Activated CD4-positive, alpha-beta memory T cell treated with anti-CD3 and anti-CD28 coated beads, Interleukin-2, amount 10 ng/mL, durations not matched to agents 7 days and 5 days (primary cell): ENCODE results near the gene TP63. TPM values are rescaled to one million over a fixed set of nuclear protein-coding genes. Genes with fewer than 3 reads are reported as not detected.

ENCODE experiments used
- CTCF ChIA-PET: fragments of 350-600 bp; sonication (Branson Sonifier 250); formaldehyde crosslinking; loops from one replicate; lab custom pipeline; 2021; ENCODE audit warnings: antibody characterized with exemption, inconsistent platforms; lab: Charles Lee
- POLR2A ChIA-PET: fragments of 350-600 bp; sonication (Branson Sonifier 250); formaldehyde crosslinking; loops from one replicate; lab custom pipeline; 2021; ENCODE audit warnings: antibody characterized with exemption; lab: Charles Lee
- DNase-seq: peaks from one replicate; pipeline ENCODE4 v3.0.0-alpha.2; 2020
- H3K27ac Mint-ChIP-seq: one replicate; pipeline ENCODE4 v1.8.0; 2021; ENCODE audit warnings: mild to moderate bottlenecking, mixed read lengths
- H3K27me3 Mint-ChIP-seq: one replicate; pipeline ENCODE4 v1.8.0; 2021; ENCODE audit warnings: mixed read lengths
- H3K36me3 Mint-ChIP-seq: one replicate; pipeline ENCODE4 v1.8.0; 2021; ENCODE audit warnings: low read depth, mixed read lengths
- H3K4me1 Mint-ChIP-seq: one replicate; pipeline ENCODE4 v1.8.0; 2021; ENCODE audit warnings: mixed read lengths
- H3K4me3 Mint-ChIP-seq: one replicate; pipeline ENCODE4 v1.8.0; 2021; ENCODE audit warnings: mild to moderate bottlenecking, mixed read lengths
- H3K9me3 Mint-ChIP-seq: one replicate; pipeline ENCODE4 v1.8.0; 2021; ENCODE audit warnings: mixed read lengths
- total RNA-seq, 2 experiments: library from RNA; stranded (reverse); gene quantifications; one replicate each; pipeline ENCODE4 v1.2.3, GENCODE V29; 2021

The TP63 gene
- total RNA-seq, 2 experiments from 2014 or later: 1.1 to 1.7 TPM

DNA sequence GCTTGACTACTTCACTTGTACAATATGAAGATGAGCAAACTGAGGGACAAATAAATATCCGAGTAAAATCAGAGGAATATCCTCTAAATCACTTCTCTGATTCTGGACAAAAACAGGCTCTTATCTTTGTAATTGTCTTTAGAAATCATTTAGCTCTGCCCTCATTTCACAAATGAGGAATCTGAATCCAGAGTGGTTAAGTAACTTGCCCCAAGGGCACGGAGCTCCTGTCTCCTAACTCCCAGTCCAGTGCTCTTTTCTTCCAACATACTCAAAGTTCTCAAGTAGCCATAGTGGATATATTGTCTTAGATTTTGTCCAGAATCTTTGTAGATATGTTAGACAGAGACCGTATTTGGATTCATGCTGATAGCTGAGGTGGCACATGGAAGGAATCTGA lies 156.0 kb downstream of the TP63 start:
- Mint-ChIP-seq H3K27ac (no peak overlapping the region), H3K4me3 (no peak overlapping the region), H3K27me3 (no peaks in the 10 kb centered on the region), H3K4me1 (peaks cover 3% of the 10 kb centered on the region), H3K36me3 (no peaks in the 10 kb centered on the region), H3K9me3 (no peaks in the 10 kb centered on the region)
- CTCF ChIA-PET: interaction anchor here (1.0 kb wide), 1 partner anchor 12 kb away, joined by 3 read pairs; no protein-coding TSS in a partner anchor
- POLR2A ChIA-PET: interaction anchor here (0.6 kb wide), 1 partner anchor 1075 kb away, joined by 4 read pairs; no protein-coding TSS in a partner anchor
- no peak for DNase-seq

DNA sequence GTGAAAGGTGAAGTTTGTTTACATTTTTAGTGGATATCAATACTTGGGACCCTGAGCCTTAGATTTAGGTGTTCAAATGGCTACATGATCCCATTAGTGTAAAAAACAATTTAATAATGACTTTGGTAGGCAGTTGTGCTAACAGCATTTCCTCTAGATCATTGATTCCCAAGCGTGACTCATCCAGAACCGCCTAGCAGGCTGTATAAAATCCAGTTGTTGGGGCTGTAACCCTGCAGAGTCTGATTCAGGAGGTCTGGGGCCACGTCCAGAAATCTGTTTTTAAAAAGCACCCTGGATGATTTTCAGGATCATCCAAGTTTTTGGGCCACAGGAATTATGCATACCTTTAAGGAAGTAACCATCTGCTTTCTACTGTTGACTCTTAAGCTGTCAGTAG lies 156.4 kb downstream of the TP63 start:
- H3K4me1 Mint-ChIP-seq: peaks cover 3% of the 10 kb centered on the region
- POLR2A ChIA-PET: interaction anchor here (0.6 kb wide), 1 partner anchor 1075 kb away, joined by 4 read pairs; no protein-coding TSS in a partner anchor
- CTCF ChIA-PET: interaction anchor here (1.0 kb wide), 1 partner anchor 12 kb away, joined by 3 read pairs; no protein-coding TSS in a partner anchor
- no peaks in the 10 kb centered on the region for H3K27me3 Mint-ChIP-seq
- H3K9me3 Mint-ChIP-seq: no peaks in the 10 kb centered on the region
- no peak for DNase-seq
- H3K36me3 Mint-ChIP-seq: no peaks in the 10 kb centered on the region
- H3K27ac Mint-ChIP-seq: no peak overlapping the region
- H3K4me3 Mint-ChIP-seq: no peak overlapping the region

DNA sequence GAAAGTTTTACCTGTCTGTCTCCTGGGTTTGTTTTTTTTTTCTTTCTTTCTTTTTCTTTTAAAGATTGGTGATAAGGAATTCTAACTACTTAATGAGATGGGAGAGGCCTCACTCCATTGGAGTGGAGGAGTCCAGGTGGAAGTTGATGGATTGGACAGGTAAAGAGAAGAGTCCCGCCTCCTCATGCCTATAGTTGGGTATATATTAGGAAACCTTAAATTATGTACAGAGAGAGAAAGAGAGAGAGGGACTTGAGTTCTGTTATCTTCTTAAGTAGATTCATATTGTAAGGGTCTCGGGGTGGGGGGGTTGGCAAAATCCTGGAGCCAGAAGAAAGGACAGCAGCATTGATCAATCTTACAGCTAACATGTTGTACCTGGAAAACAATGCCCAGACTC lies 158.2 kb downstream of the TP63 start:
- Mint-ChIP-seq H3K9me3 (no peaks in the 10 kb centered on the region), H3K27me3 (no peaks in the 10 kb centered on the region), H3K27ac (no peak overlapping the region), H3K36me3 (no peaks in the 10 kb centered on the region), H3K4me3 (no peak overlapping the region), H3K4me1 (peaks cover 3% of the 10 kb centered on the region)
- CTCF ChIA-PET: no interaction called here
- no peak for DNase-seq
- POLR2A ChIA-PET: no interaction called here

DNA sequence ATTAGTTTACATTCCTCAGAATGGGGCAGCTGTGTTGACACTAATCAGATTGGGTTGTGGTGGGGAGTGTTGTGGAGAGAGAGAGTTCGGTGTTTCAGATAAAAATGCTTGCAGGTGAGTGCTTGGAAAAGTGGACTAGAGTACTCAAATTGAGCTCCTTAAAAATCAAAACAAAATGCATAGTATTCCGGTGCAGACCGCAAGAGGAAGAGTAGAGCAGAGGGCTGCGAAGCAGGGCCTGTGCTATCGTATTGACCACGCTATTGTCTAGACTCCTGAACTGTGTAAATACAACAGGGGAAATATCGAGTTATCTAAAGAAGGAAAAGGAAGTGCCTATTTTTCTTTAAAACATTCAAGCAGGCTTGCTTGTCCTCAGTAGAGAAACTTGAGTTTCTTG lies 159.5 kb downstream of the TP63 start:
- no peak overlapping the region for H3K4me3 Mint-ChIP-seq
- H3K4me1 Mint-ChIP-seq: peaks cover 3% of the 10 kb centered on the region
- H3K9me3 Mint-ChIP-seq: no peaks in the 10 kb centered on the region
- ChIA-PET POLR2A (no interaction called here), CTCF (no interaction called here)
- no peak for DNase-seq
- H3K36me3 Mint-ChIP-seq: no peaks in the 10 kb centered on the region
- H3K27me3 Mint-ChIP-seq: no peaks in the 10 kb centered on the region
- H3K27ac Mint-ChIP-seq: no peak overlapping the region

DNA sequence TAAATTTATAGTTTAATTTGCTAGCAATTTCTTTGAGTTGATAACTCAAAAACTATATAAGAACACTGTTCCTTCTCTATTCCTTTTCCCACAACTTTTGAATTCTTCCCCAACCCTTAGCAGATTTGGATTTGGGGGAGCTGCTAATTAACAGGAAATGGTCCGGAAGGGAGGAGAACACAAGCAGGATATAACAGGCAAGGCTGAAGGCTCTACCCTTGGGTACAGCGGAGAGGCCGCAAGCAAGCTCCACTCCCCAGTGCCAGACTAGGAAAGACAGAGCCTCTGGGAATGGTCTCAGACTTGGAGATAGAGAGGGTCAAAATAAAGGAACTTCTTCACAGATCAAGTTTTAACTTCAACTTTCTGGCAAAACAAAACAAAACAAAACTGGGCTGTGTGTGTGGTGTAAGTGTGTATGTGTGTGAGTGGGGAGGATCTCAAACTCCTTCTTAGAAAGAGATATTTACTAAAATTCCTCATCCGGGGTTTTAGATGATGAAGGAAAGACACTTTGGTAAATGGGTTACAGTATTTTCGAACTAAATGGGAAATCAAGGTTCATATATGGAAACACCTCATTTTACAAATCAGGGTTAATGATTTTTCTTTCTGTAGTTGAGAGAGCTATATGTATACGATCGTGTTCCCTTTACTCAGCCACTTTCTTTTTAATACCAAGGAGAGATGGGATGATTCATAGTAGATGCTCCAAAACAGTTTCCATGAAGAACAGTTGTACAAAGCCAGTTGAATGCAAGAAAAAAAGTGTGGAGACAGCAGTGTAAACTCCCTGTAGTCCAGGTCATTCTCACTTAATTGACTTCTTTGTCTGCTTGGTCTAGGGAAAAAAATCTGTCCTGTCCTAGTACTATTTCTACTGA lies 161.1 kb downstream of the TP63 start:
- H3K4me3 Mint-ChIP-seq: no peak overlapping the region
- CTCF ChIA-PET: no interaction called here
- no peaks in the 10 kb centered on the region for H3K27me3 Mint-ChIP-seq
- no peaks in the 10 kb centered on the region for H3K9me3 Mint-ChIP-seq
- H3K4me1 Mint-ChIP-seq: peaks cover 3% of the 10 kb centered on the region
- H3K36me3 Mint-ChIP-seq: no peaks in the 10 kb centered on the region
- H3K27ac Mint-ChIP-seq: no peak overlapping the region
- POLR2A ChIA-PET: no interaction called here
- no peak for DNase-seq

DNA sequence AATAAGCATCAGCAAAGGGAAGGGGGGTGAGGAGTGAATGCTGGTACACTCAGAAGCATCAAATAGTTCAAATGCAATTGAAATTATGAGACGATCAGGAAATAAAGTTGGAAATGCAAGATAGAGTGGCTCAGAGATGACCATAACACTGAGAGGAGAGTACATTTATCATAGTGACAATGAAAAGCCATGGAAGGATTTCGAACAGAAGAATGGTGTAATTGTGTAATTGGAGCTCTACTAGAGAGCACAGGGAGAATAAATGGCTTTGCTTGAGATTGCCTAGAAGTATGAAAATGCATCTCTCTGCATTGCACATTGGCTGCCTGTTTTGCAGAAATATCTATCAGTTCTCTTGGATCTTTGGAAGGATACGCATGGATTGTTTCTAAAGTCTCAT lies 163.3 kb downstream of the TP63 start:
- CTCF ChIA-PET: no interaction called here
- no peak for DNase-seq

DNA sequence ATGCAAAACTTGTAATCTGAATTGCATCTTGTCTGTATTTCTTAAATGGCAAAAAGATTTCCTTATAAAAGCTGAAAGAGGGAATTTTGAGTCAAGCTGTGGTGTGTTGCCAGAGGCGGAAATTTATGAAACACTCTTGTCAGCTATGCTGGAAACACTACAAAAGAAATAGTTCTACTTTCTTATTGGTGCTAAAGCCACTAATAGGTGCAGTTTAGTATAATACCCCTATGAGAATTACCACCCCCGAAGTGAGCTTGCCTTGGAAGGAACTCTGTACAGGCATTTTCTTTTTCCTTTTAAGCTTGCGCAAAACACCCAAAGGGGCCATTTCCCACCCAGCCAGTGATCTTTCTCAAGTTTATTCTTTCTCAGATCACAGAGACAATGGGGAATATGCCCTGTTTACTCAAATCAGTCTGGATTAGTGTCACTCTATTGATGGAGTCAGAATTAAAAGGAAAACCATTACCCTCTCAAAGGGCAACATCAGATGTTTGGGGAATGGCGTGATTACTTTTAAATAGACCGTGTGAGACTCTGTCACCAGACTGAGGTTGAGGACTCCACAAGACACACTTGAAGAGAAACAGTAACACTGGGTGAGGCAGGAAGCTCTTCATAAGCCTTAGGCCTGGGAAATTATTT lies 166.0 kb downstream of the TP63 start:
- H3K4me1 Mint-ChIP-seq: no peaks in the 10 kb centered on the region
- H3K27ac Mint-ChIP-seq: no peak overlapping the region
- CTCF ChIA-PET: no interaction called here
- POLR2A ChIA-PET: no interaction called here
- H3K27me3 Mint-ChIP-seq: no peaks in the 10 kb centered on the region
- no peaks in the 10 kb centered on the region for H3K9me3 Mint-ChIP-seq
- no peaks in the 10 kb centered on the region for H3K36me3 Mint-ChIP-seq
- no peak overlapping the region for H3K4me3 Mint-ChIP-seq
- no peak for DNase-seq

More for the DNA sequence above, 163.3 kb downstream of the TP63 start:
- Mint-ChIP-seq H3K36me3 (no peaks in the 10 kb centered on the region), H3K4me1 (peaks cover 3% of the 10 kb centered on the region), H3K9me3 (no peaks in the 10 kb centered on the region), H3K27ac (no peak overlapping the region), H3K4me3 (no peak overlapping the region), H3K27me3 (no peaks in the 10 kb centered on the region)
- POLR2A ChIA-PET: no interaction called here

DNA sequence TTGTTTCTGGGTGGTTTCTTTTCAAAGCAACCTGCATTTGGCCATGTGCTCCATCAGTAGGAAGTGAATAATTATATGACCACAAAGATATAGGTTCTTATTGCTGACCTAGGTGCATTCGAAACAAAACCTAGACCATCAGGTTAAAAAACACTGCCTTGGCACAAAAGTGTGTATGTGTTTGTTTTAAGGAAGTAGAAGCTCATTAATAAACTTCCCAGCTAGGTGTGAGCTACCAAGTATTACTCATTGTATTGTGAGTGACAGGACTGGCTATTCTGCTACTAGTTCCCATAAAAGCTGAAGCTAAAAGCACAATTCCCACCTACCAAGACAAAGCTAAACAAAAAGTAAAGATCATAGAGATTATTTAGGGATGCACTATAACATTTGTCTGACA lies 168.2 kb downstream of the TP63 start:
- Mint-ChIP-seq H3K4me1 (no peaks in the 10 kb centered on the region), H3K36me3 (no peaks in the 10 kb centered on the region), H3K27me3 (no peaks in the 10 kb centered on the region), H3K27ac (no peak overlapping the region), H3K4me3 (no peak overlapping the region), H3K9me3 (no peaks in the 10 kb centered on the region)
- no peak for DNase-seq
- CTCF ChIA-PET: interaction anchor here (0.9 kb wide), 1 partner anchor 12 kb away, joined by 3 read pairs; no protein-coding TSS in a partner anchor
- POLR2A ChIA-PET: no interaction called here

DNA sequence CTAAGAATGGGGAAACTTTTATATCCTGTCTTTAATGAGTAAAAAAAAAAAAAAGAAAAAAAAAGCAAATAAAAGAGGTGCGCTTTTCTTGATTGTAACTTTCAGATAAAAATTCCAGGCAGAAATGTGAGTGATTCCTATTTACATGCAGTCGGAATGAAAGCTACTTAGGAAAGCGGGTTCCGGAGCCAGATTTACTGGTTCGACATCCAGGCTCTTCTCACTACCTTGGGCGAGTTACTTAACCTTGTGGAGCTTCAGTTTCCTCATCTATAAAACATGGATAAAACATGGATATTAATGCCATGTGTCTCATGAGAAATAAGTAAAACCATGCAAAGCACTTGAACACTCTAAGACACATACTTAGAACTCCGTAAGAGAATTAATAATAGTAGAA lies 169.2 kb downstream of the TP63 start:
- H3K27ac Mint-ChIP-seq: no peak overlapping the region
- POLR2A ChIA-PET: no interaction called here
- H3K4me1 Mint-ChIP-seq: no peaks in the 10 kb centered on the region
- H3K27me3 Mint-ChIP-seq: no peaks in the 10 kb centered on the region
- no peak for DNase-seq
- H3K4me3 Mint-ChIP-seq: no peak overlapping the region
- CTCF ChIA-PET: interaction anchor here (0.7 kb wide), 1 partner anchor 796 kb away, joined by 3 read pairs; no protein-coding TSS in a partner anchor
- no peaks in the 10 kb centered on the region for H3K36me3 Mint-ChIP-seq
- H3K9me3 Mint-ChIP-seq: no peaks in the 10 kb centered on the region

DNA sequence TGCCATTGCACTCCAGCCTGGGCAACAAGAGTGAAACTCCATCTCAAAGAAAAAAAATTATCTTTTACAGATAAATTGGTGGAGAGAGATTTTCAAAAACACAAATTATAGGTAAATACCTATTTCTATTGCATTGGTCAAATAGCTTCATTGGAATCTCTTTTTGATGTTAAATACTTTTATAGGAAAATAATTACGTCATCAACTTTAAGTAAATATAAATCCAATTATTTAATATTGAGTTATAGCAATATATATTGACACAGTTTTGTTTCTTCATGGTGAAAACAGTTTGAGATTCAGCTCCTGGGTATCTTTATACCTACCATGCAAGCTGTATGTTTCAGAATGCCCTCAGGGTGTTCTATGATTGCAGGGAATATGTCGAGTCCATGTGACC lies 172.1 kb downstream of the TP63 start:
- ChIA-PET CTCF (no interaction called here), POLR2A (no interaction called here)
- H3K36me3 Mint-ChIP-seq: no peaks in the 10 kb centered on the region
- no peak overlapping the region for H3K4me3 Mint-ChIP-seq
- no peaks in the 10 kb centered on the region for H3K9me3 Mint-ChIP-seq
- H3K27ac Mint-ChIP-seq: no peak overlapping the region
- no peak for DNase-seq
- no peaks in the 10 kb centered on the region for H3K27me3 Mint-ChIP-seq
- no peaks in the 10 kb centered on the region for H3K4me1 Mint-ChIP-seq

DNA sequence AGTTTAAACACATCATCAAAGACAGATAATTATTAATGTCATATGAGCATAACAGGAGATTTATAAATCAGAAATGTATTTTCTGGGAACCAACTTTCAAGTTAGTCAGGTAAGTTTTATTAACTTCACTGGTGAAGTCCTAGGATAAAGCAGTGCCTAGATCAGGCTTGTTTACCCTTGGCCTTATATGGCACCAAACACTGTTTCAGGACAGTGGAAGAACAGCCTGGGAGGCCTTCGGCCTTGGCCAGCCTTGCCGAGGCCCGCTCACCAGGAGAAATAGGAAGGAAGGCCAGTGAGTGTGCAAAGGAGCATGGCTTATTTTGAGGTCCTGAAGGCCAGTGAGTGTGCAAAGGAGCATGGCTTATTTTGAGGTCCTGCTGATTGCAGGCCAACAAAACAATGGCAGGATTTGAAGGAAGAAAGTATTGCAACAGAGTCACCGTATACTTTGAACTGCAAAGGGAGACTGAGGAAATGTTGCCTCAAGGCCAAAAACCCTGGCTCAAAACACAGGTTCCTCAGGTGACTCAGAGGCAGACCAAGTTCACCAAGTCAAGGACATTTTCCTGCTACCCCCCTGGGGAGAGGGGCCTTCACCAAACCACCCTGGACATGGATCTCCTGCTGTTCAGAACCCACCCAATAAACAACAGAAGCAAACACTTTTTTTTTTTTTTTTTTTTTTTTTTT lies 174.3 kb downstream of the TP63 start:
- Mint-ChIP-seq H3K27ac (no peak overlapping the region), H3K4me3 (no peak overlapping the region), H3K9me3 (no peaks in the 10 kb centered on the region), H3K4me1 (no peaks in the 10 kb centered on the region), H3K36me3 (no peaks in the 10 kb centered on the region), H3K27me3 (no peaks in the 10 kb centered on the region)
- ChIA-PET CTCF (interaction anchor here (0.6 kb wide), 1 partner anchor 532 kb away, joined by 3 read pairs; no protein-coding TSS in a partner anchor), POLR2A (no interaction called here)
- no peak for DNase-seq

DNA sequence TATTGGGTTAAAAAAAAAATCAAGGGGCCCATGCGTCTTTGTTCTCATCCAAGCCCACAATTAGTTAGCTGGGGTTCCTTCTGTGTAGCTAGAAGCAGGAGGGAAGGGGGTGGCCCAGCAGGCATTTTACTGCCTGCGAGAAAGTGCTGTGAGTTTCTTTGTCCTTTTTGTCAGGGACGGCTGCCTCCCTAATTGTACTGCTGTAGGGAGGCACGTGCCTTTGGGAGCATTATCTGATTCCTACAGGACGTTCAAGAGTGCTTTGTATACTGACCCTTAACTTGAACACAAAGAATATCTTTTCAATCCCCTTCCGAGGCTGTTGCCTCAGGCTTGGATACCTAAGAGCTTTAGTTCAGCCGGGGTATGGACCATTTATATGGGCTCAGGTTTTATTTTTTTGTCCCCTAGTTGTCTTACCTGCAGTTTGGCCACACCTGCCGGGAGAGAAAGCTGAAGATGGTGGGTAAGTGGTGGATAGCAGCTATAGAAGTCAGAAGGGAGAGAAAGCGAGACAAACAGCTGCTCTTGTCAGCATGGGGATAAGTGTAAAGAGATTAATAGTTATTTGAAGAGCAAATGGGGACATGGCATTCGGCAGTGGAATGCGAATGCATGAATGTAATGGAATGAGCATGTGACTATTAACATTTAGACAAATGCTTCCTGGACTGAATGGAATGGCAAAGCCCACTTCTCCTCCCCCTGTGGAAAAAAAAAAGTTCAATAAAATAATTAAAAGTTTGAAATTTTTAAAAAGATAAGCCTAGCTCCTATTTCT lies 175.2 kb downstream of the TP63 start:
- ChIA-PET POLR2A (no interaction called here), CTCF (interaction anchor here (0.6 kb wide), 1 partner anchor 531 kb away, joined by 3 read pairs; no protein-coding TSS in a partner anchor)
- Mint-ChIP-seq H3K27me3 (no peaks in the 10 kb centered on the region), H3K36me3 (no peaks in the 10 kb centered on the region), H3K27ac (no peak overlapping the region), H3K4me3 (no peak overlapping the region), H3K9me3 (no peaks in the 10 kb centered on the region), H3K4me1 (no peaks in the 10 kb centered on the region)
- DNase-seq: no peak
